HG03064 (cell line): ENCODE data around the gene LCOR.
A peak's percentile ranks its signal among the peaks of the same experiment; 100 is the strongest.
"Not testable (repeated sequence)": the region's sequence is repeated elsewhere in the genome, so short reads cannot be mapped to it uniquely, and the experiment has no call there.

Experiments
- ATAC-seq: cut with Tn5 transposase; IDR thresholded peaks from one replicate; pipeline ENCODE4 v1.9.1; 2021; ENCODE audit warnings: low read depth; ENCODE audit not compliant: unreplicated experiment

The LCOR gene

GRCh38 chr10:96924861-96925260, 92.8 kb downstream of the LCOR start:
- no peak for ATAC-seq

GRCh38 chr10:96930469-96930868, 98.4 kb downstream of the LCOR start:
- ATAC-seq, result no peak

- no peak for ATAC-seq
Observed at GRCh38 chr10:96935148-96935547, 103.0 kb downstream of the LCOR start.

GRCh38 chr10:96935810-96936209, 103.7 kb downstream of the LCOR start:
- no peak for ATAC-seq

GRCh38 chr10:96943161-96943560, 111.1 kb downstream of the LCOR start:
- not testable (repeated sequence) for ATAC-seq

- ATAC-seq, result no peak
Observed at GRCh38 chr10:96947036-96947435, 114.9 kb downstream of the LCOR start.

- ATAC-seq, result no peak
Observed at GRCh38 chr10:96949039-96949683, 117.1 kb downstream of the LCOR start.

GRCh38 chr10:96951954-96952353, 119.9 kb downstream of the LCOR start:
- ATAC-seq, result no peak

GRCh38 chr10:96955794-96956193, 123.7 kb downstream of the LCOR start:
- no peak for ATAC-seq

- ATAC-seq, result no peak
Observed at GRCh38 chr10:96958071-96958470, 126.0 kb downstream of the LCOR start.

GRCh38 chr10:96959733-96960132, 127.6 kb downstream of the LCOR start:
- no peak for ATAC-seq

- no peak for ATAC-seq
Observed at GRCh38 chr10:96960872-96961271, 128.8 kb downstream of the LCOR start.

GRCh38 chr10:96964131-96964530, 132.0 kb downstream of the LCOR start:
- no peak for ATAC-seq

GRCh38 chr10:96967847-96968246, 135.7 kb downstream of the LCOR start:
- no peak for ATAC-seq

- no peak for ATAC-seq
Observed at GRCh38 chr10:96968682-96969423, 136.8 kb downstream of the LCOR start.

- no peak for ATAC-seq
Observed at GRCh38 chr10:96971324-96971723, 139.2 kb downstream of the LCOR start.

- ATAC-seq, result no peak
Observed at GRCh38 chr10:96972264-96972663, 140.2 kb downstream of the LCOR start.

- ATAC-seq, result no peak
Observed at GRCh38 chr10:96973809-96974747, 142.0 kb downstream of the LCOR start.

GRCh38 chr10:96975136-96975535, 143.0 kb downstream of the LCOR start:
- ATAC-seq, result no peak

- ATAC-seq, result peak; percentile 77
Observed at GRCh38 chr10:96978621-96979154, 146.6 kb downstream of the LCOR start.
